GM23248 (cell line): ENCODE data around the gene SNX24. TPM values are rescaled to one million over a fixed set of nuclear protein-coding genes. Genes with fewer than 3 reads are reported as not detected.

Experiments used
- DNase-seq: peaks from one replicate; pipeline ENCODE4 v3.0.0-alpha.2; 2015
- H2AFZ ChIP-seq: fragments of 200-600 bp; sonication (generic); 2 replicates; pipeline ENCODE4 v1.6.1; 2016; ENCODE audit warnings: antibody characterized with exemption
- H3F3A ChIP-seq: fragments of 200-600 bp; sonication (generic); 2 replicates; pipeline ENCODE4 v1.6.1; 2016; ENCODE audit warnings: mild to moderate bottlenecking, antibody characterized with exemption, mixed run types; ENCODE audit not compliant: insufficient read depth
- H3K27ac ChIP-seq: fragments of 200-600 bp; sonication (generic); 2 replicates; pipeline ENCODE4 v1.5.1; 2016; ENCODE audit warnings: mild to moderate bottlenecking
- H3K27me3 ChIP-seq: fragments of 200-600 bp; sonication (generic); replicated peaks from 2 replicates; pipeline ENCODE4 v1.6.1; 2016; ENCODE audit warnings: mild to moderate bottlenecking; ENCODE audit not compliant: insufficient read depth
- H3K36me3 ChIP-seq: fragments of 200-600 bp; sonication (generic); 2 replicates; pipeline ENCODE4 v1.6.1; 2016; ENCODE audit warnings: low read depth, mild to moderate bottlenecking
- H3K4me1 ChIP-seq: fragments of 200-600 bp; sonication (generic); 2 replicates; pipeline ENCODE4 v1.6.1; 2016; ENCODE audit warnings: mild to moderate bottlenecking; ENCODE audit not compliant: insufficient read depth
- H3K4me2 ChIP-seq: fragments of 200-600 bp; sonication (generic); one replicate; pipeline ENCODE4 v1.6.1; 2016; ENCODE audit warnings: mild to moderate bottlenecking; ENCODE audit not compliant: unreplicated experiment
- H3K4me3 ChIP-seq: fragments of 200-600 bp; sonication (generic); 2 replicates; pipeline ENCODE4 v1.5.1; 2016; ENCODE audit warnings: mild to moderate bottlenecking
- H3K79me2 ChIP-seq: fragments of 200-600 bp; sonication (generic); 2 replicates; pipeline ENCODE4 v1.6.1; 2016; ENCODE audit warnings: mild to moderate bottlenecking; ENCODE audit not compliant: insufficient read depth
- H3K9ac ChIP-seq: fragments of 200-600 bp; sonication (generic); 2 replicates; pipeline ENCODE4 v1.6.1; 2016; ENCODE audit warnings: mild to moderate bottlenecking
- H3K9me2 ChIP-seq: fragments of 200-600 bp; sonication (generic); 2 replicates; pipeline ENCODE4 v1.6.1; 2016; ENCODE audit warnings: mixed run types, mild to moderate bottlenecking, moderate library complexity; ENCODE audit not compliant: insufficient read depth
- H3K9me3 ChIP-seq: fragments of 200-600 bp; sonication (generic); one replicate; pipeline ENCODE4 v1.6.1; 2017; ENCODE audit warnings: low read depth
- H4K20me1 ChIP-seq: fragments of 200-600 bp; sonication (generic); 2 replicates; pipeline ENCODE4 v1.6.0; 2016; ENCODE audit not compliant: insufficient read depth
- EZH2 ChIP-seq: fragments of 200-600 bp; sonication (generic); IDR thresholded peaks from 2 replicates; pipeline ENCODE4 v1.6.1; 2018; ENCODE audit warnings: antibody characterized with exemption, mild to moderate bottlenecking; ENCODE audit not compliant: insufficient read depth, poor library complexity, severe bottlenecking
- EZH2phosphoT487 ChIP-seq: fragments of 200-600 bp; sonication (generic); IDR thresholded peaks from 2 replicates; pipeline ENCODE4 v1.6.1; 2018; ENCODE audit warnings: antibody characterized with exemption, moderate library complexity, mild to moderate bottlenecking, low read depth; ENCODE audit not compliant: insufficient read depth
- WGBS, 2 experiments: methylation state at CpG; one replicate each; pipeline ENCODE4 v1.1.6; 2015 to 2017; ENCODE audit warnings: low lambda C conversion rate in 2 of 2, low coverage in 1 of 2; ENCODE audit errors: missing lambda C conversion rate in 2 of 2; 5-methylcytosine and 5-hydroxymethylcytosine counted together
- in situ Hi-C: fragments of 300-500 bp; cut with MboI; formaldehyde crosslinking; loops from 2 replicates; pipeline ENCODE4 v1.15.0; 2020
- polyA plus RNA-seq: library from polyadenylated mRNA; unstranded; fragments of >200 nt; fragmentation: Nextera tagmentation; extraction: Ambion mirVana; gene quantifications from 2 replicates; pipeline ENCODE4 v1.2.1, GENCODE V29; 2016
- total RNA-seq: library from RNA; depleted of rRNA; stranded (reverse); fragments of >200 nt; shearing (Covaris generic); gene quantifications from 2 replicates; pipeline ENCODE4 v1.2.3, GENCODE V29; 2014

Gene SNX24
- total and polyA plus RNA-seq, 2 experiments from 2014 or later = 20.8 to 29.4 TPM

DNA sequence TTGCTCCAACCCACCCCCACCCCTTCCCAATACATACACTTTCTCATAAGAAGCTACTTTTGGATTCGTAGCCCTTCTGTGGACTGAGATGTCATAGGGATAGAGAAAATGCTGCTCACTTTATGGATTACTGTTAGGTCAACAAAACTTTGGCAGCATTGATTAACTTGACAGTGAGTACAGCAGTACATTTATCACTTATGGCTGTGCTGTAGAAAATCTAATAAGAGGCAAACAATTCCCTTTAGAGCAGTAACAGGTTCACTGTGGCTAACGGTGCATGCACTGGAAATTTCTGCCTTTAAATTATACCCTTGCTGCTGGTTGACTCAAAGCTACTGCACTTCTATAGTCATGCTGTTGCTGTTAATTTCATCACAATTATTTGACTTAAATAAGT, 131.9 kb downstream of the SNX24 start:
- Histone ChIP-seq H3F3A (no peaks in the 10 kb centered on the region), H2AFZ (no peak overlapping the region), H3K4me1 (peaks cover 7% of the 10 kb centered on the region; the same call in 1 of the 2 replicates), H3K9me2 (no peaks in the 10 kb centered on the region), H3K27me3 (no peaks in the 10 kb centered on the region), H4K20me1 (0 out of 2 replicates have a peak, but pooled peaks cover 4% of the 10 kb centered on the region), H3K4me3 (no peak overlapping the region), H3K79me2 (peaks cover 5% of the 10 kb centered on the region; the same call in 1 of the 2 replicates), H3K4me2 (no peak overlapping the region), H3K9ac (no peak overlapping the region), H3K36me3 (no peaks in the 10 kb centered on the region), H3K9me3 (no peaks in the 10 kb centered on the region), H3K27ac (no peak overlapping the region)
- 84 to 85% methylated on average over 2 of the region's 2 CpGs for whole genome bisulfite sequencing, 2 experiments
- in situ Hi-C loops = no loop called here
- TF ChIP-seq EZH2phosphoT487 (no peak), EZH2 (no peak)
- DNase-seq = no peak

DNA sequence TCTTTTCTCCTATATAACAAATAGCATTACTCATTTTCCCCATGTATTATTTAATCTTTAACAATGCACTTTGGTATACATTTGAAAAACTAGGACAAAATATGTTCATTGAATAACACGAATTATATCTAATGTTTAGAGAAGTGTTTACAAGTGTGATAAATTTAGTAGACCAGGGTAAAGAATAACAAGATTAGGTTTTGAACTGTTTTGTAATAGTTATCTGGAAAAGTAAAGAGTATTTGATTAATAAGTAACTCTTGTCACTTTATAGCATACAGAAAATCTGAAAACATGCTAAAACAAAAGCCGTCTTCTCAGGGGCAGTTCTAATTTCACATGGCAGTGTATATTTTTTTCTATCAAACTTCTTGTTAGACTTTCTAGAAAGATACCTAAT, 132.7 kb downstream of the SNX24 start:
- peaks cover 5% of the 10 kb centered on the region; the same call in 1 of the 2 replicates for H3K79me2 ChIP-seq
- WGBS, 2 experiments = 98 to 99% methylated on average over 2 of the region's 2 CpGs
- no peaks in the 10 kb centered on the region for H3F3A ChIP-seq
- TF ChIP-seq EZH2 = no peak
- TF ChIP-seq EZH2phosphoT487 = no peak
- in situ Hi-C loops = no loop called here
- H4K20me1 ChIP-seq = 0 out of 2 replicates have a peak, but pooled peaks cover 4% of the 10 kb centered on the region
- H3K27ac ChIP-seq = no peak overlapping the region
- no peak overlapping the region for H2AFZ ChIP-seq
- H3K9me2 ChIP-seq = no peaks in the 10 kb centered on the region
- peaks cover 5% of the 10 kb centered on the region; the same call in 1 of the 2 replicates for H3K4me1 ChIP-seq
- H3K4me2 ChIP-seq = no peak overlapping the region
- no peak overlapping the region for H3K4me3 ChIP-seq
- no peaks in the 10 kb centered on the region for H3K9me3 ChIP-seq
- no peaks in the 10 kb centered on the region for H3K27me3 ChIP-seq
- H3K9ac ChIP-seq = no peak overlapping the region
- DNase-seq = no peak
- H3K36me3 ChIP-seq = no peaks in the 10 kb centered on the region

DNA sequence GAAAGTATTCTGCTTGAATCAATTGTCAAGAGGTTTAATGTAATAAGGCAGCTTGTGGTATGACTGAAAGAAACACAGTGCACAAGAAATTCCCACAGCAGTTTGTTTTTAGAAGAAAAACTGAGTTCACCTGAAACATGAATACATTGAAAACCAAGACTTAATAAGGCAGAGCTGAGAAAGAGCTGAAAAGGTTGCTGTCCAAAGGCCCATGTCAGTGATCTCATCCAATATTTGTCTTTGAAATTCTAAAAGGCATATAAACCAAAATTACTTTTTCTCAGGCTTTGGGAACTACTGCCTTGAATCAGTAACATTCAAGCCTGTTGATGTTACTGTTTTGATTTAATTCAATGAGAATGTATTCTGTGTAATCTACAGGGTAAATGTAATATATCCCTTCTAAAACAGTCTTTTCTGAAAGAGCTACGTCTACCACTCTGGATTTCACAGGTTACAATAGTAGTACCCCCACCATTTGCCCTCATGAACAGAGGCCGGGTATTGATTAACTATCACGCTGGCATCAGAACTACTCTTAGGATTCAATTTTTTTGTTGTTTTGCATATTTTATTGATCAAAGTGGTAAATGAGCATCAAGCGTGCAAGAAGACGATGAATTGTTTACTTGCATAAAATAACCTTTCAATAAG, 133.4 kb downstream of the SNX24 start:
- 74% methylated on average over 5 of the region's 5 CpGs for WGBS, 2 experiments
- Histone ChIP-seq H3K27me3 (no peaks in the 10 kb centered on the region), H3F3A (no peaks in the 10 kb centered on the region), H3K4me3 (no peak overlapping the region), H3K9me3 (no peaks in the 10 kb centered on the region), H2AFZ (no peak overlapping the region), H3K36me3 (no peaks in the 10 kb centered on the region), H3K79me2 (peaks cover 5% of the 10 kb centered on the region; the same call in 1 of the 2 replicates), H4K20me1 (0 out of 2 replicates have a peak, but pooled peaks cover 4% of the 10 kb centered on the region), H3K9me2 (no peaks in the 10 kb centered on the region), H3K4me1 (no peaks in the 10 kb centered on the region), H3K4me2 (no peak overlapping the region), H3K9ac (no peak overlapping the region), H3K27ac (no peak overlapping the region)
- no peak for DNase-seq
- no peak for TF ChIP-seq EZH2
- in situ Hi-C loops = no loop called here

DNA sequence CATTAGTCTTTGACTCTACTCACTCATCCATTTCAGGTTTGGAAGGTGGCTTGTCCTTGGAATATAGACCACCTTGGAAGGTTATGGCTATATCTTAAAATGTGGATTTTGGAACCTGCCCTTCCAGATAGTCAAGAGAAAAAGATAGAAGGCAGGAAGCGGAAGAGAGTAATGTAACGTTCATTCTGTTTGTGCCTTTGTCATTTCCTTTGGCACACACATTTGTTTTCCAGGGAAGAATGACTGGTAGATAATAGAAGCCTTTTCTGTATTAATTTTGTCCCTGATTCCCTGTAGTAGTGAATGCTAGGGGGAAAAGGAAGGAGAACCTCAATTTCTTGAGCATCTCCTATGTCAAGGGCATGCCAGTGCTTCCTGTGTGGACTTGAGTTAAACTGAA, 136.4 kb downstream of the SNX24 start:
- H4K20me1 ChIP-seq = 0 out of 2 replicates have a peak, but pooled peaks cover 4% of the 10 kb centered on the region
- no peak overlapping the region for H3K9ac ChIP-seq
- H3F3A ChIP-seq = no peaks in the 10 kb centered on the region
- no peak overlapping the region for H2AFZ ChIP-seq
- H3K79me2 ChIP-seq = peaks cover 5% of the 10 kb centered on the region; the same call in 1 of the 2 replicates
- no peaks in the 10 kb centered on the region for H3K36me3 ChIP-seq
- in situ Hi-C loops = no loop called here
- H3K4me2 ChIP-seq = no peak overlapping the region
- H3K9me2 ChIP-seq = no peaks in the 10 kb centered on the region
- 83 to 85% methylated on average over 2 of the region's 2 CpGs for WGBS, 2 experiments
- H3K4me3 ChIP-seq = no peak overlapping the region
- H3K27ac ChIP-seq = no peak overlapping the region
- no peak for DNase-seq
- no peaks in the 10 kb centered on the region for H3K9me3 ChIP-seq
- H3K4me1 ChIP-seq = no peaks in the 10 kb centered on the region
- TF ChIP-seq EZH2 = no peak
- no peak for TF ChIP-seq EZH2phosphoT487
- H3K27me3 ChIP-seq = no peaks in the 10 kb centered on the region
